Osteocyte (in vitro differentiated cells): Measurements from ENCODE around the gene GPC4. TPM values are rescaled to one million over a fixed set of nuclear protein-coding genes. Genes with fewer than 3 reads are reported as not detected.

Source experiments
- DNase-seq: peaks from one replicate; pipeline ENCODE4 v3.0.0; 2021; ENCODE audit warnings: mixed read lengths; ENCODE audit not compliant: unreplicated experiment; ENCODE audit errors: extremely low spot score
- H3K27ac Mint-ChIP-seq: one replicate; pipeline ENCODE4 v1.8.0; 2021; ENCODE audit warnings: mild to moderate bottlenecking, mixed read lengths; ENCODE audit not compliant: unreplicated experiment
- H3K27me3 Mint-ChIP-seq: one replicate; pipeline ENCODE4 v1.8.0; 2021; ENCODE audit warnings: mixed read lengths; ENCODE audit not compliant: unreplicated experiment
- H3K36me3 Mint-ChIP-seq: one replicate; pipeline ENCODE4 v1.8.0; 2021; ENCODE audit warnings: mixed read lengths; ENCODE audit not compliant: unreplicated experiment
- H3K4me1 Mint-ChIP-seq: one replicate; pipeline ENCODE4 v1.8.0; 2021; ENCODE audit warnings: mixed read lengths; ENCODE audit not compliant: unreplicated experiment
- H3K4me3 Mint-ChIP-seq: one replicate; pipeline ENCODE4 v1.8.0; 2021; ENCODE audit warnings: mild to moderate bottlenecking, moderate library complexity, mixed read lengths; ENCODE audit not compliant: unreplicated experiment
- H3K9me3 Mint-ChIP-seq: one replicate; pipeline ENCODE4 v1.8.0; 2021; ENCODE audit warnings: mixed read lengths; ENCODE audit not compliant: unreplicated experiment
- CTCF ChIP-seq: fragments of 200-600 bp; sonication (generic); IDR thresholded peaks from 2 replicates; pipeline ENCODE4 v1.5.0; 2021; ENCODE audit warnings: antibody characterized with exemption, mild to moderate bottlenecking, moderate library complexity
- total RNA-seq: library from RNA; stranded (reverse); gene quantifications from 2 replicates; pipeline ENCODE4 v1.2.1, GENCODE V29; 2021

GPC4 gene
- total RNA-seq, 1 donor from 2014 or later = 98.0 TPM

GRCh38 chrX:133369065-133369464 lies 46.2 kb downstream of the GPC4 start:
- Mint-ChIP-seq H3K9me3 (no peaks in the 10 kb centered on the region), H3K4me3 (no peak overlapping the region), H3K27ac (no peak overlapping the region), H3K27me3 (no peaks in the 10 kb centered on the region), H3K4me1 (peaks cover 46% of the 10 kb centered on the region), H3K36me3 (no peaks in the 10 kb centered on the region)
- TF ChIP-seq CTCF = no peak
- DNase-seq = no peak

- Mint-ChIP-seq H3K4me1 (peaks cover 57% of the 10 kb centered on the region), H3K36me3 (peaks cover 1% of the 10 kb centered on the region), H3K4me3 (no peak overlapping the region), H3K27ac (no peak overlapping the region), H3K9me3 (no peaks in the 10 kb centered on the region), H3K27me3 (no peaks in the 10 kb centered on the region)
- DNase-seq = no peak
- no peak for TF ChIP-seq CTCF
Measured at GRCh38 chrX:133366735-133367134, 48.6 kb downstream of the GPC4 start.

GRCh38 chrX:133365871-133366611 lies 49.2 kb downstream of the GPC4 start:
- TF ChIP-seq CTCF = no peak
- Mint-ChIP-seq H3K4me3 (no peak overlapping the region), H3K27me3 (no peaks in the 10 kb centered on the region), H3K27ac (peak overlapping the region; percentile 28), H3K9me3 (no peaks in the 10 kb centered on the region), H3K4me1 (peaks cover 59% of the 10 kb centered on the region), H3K36me3 (peaks cover 1% of the 10 kb centered on the region)
- no peak for DNase-seq

- no peak for DNase-seq
- Mint-ChIP-seq H3K9me3 (no peaks in the 10 kb centered on the region), H3K4me1 (peaks cover 51% of the 10 kb centered on the region), H3K4me3 (no peak overlapping the region), H3K36me3 (peaks cover 6% of the 10 kb centered on the region), H3K27ac (peak overlapping the region; percentile 64), H3K27me3 (no peaks in the 10 kb centered on the region)
- TF ChIP-seq CTCF = no peak
Measured at GRCh38 chrX:133364865-133365264, 50.4 kb downstream of the GPC4 start.

- H3K9me3 Mint-ChIP-seq = no peaks in the 10 kb centered on the region
- peaks cover 6% of the 10 kb centered on the region for H3K36me3 Mint-ChIP-seq
- no peak for DNase-seq
- H3K27ac Mint-ChIP-seq = peak overlapping the region; percentile 64
- no peak overlapping the region for H3K4me3 Mint-ChIP-seq
- peaks cover 46% of the 10 kb centered on the region for H3K4me1 Mint-ChIP-seq
- no peaks in the 10 kb centered on the region for H3K27me3 Mint-ChIP-seq
- no peak for TF ChIP-seq CTCF
Measured at GRCh38 chrX:133364196-133364595, 51.1 kb downstream of the GPC4 start.
